SK-N-SH treated with all-trans-retinoic acid at 6 μM for 48 hours (cell line): ENCODE measurements around the gene TPH1.

Source experiments
- ATAC-seq: fragments of 200-7000 bp; cut with Tn5 transposase; 3 replicates; pipeline ENCODE4 v1.9.1; 2020; ENCODE audit warnings: mild to moderate bottlenecking, moderate library complexity
- ARNTL ChIP-seq: fragments of 450-650 bp; formaldehyde crosslinking; IDR thresholded peaks from 2 replicates; pipeline ENCODE4 v1.5.0; 2020; ENCODE audit warnings: low read depth, mild to moderate bottlenecking, moderate library complexity, borderline replicate concordance
- BACH2 ChIP-seq: fragments of 250-450 bp; sonication (Bioruptor Pico); IDR thresholded peaks from 2 replicates; pipeline ENCODE4 v1.9.0; 2021; ENCODE audit warnings: mild to moderate bottlenecking, borderline replicate concordance
- CSDC2 ChIP-seq: fragments of 250-450 bp; sonication (Bioruptor Pico); IDR thresholded peaks from 2 replicates; pipeline ENCODE4 v1.5.0; 2020; ENCODE audit warnings: mild to moderate bottlenecking, moderate library complexity
- ESRRG ChIP-seq: fragments of 250-450 bp; sonication (Bioruptor Pico); IDR thresholded peaks from 2 replicates; pipeline ENCODE4 v1.6.1; 2021; ENCODE audit warnings: mild to moderate bottlenecking
- GLIS3 ChIP-seq: fragments of 250-450 bp; sonication (Bioruptor Pico); IDR thresholded peaks from 2 replicates; pipeline ENCODE4 v1.5.0; 2020; ENCODE audit warnings: mild to moderate bottlenecking, moderate library complexity
- ISL1 ChIP-seq: fragments of 250-450 bp; sonication (Bioruptor Pico); IDR thresholded peaks from 2 replicates; pipeline ENCODE4 v2.1.2; 2022; ENCODE audit warnings: mild to moderate bottlenecking, moderate library complexity
- PPARA ChIP-seq: fragments of 250-450 bp; sonication (Bioruptor Pico); IDR thresholded peaks from 2 replicates; pipeline ENCODE4 v1.5.0; 2020; ENCODE audit warnings: mild to moderate bottlenecking, borderline replicate concordance
- RARB ChIP-seq: fragments of 250-450 bp; sonication (Bioruptor Pico); IDR thresholded peaks from 2 replicates; pipeline ENCODE4 v1.8.0; 2021; ENCODE audit warnings: mild to moderate bottlenecking, moderate library complexity
- SNAI2 ChIP-seq: fragments of 250-450 bp; sonication (Bioruptor Pico); IDR thresholded peaks from 2 replicates; pipeline ENCODE4 v1.5.0; 2020; ENCODE audit warnings: mild to moderate bottlenecking, moderate library complexity
- TCF4 ChIP-seq: fragments of 250-450 bp; sonication (Bioruptor Pico); IDR thresholded peaks from 2 replicates; pipeline ENCODE4 v1.8.0; 2021; ENCODE audit warnings: mild to moderate bottlenecking, moderate library complexity, borderline replicate concordance
- TOX ChIP-seq: fragments of 250-450 bp; sonication (Bioruptor Pico); IDR thresholded peaks from 2 replicates; pipeline ENCODE4 v1.8.0; 2021; ENCODE audit warnings: mild to moderate bottlenecking, moderate library complexity, borderline replicate concordance
- ZFP3 ChIP-seq: fragments of 250-450 bp; sonication (Bioruptor Pico); IDR thresholded peaks from 2 replicates; pipeline ENCODE4 v1.5.0; 2020; ENCODE audit warnings: mild to moderate bottlenecking, moderate library complexity
- ZFP30 ChIP-seq: fragments of 450-650 bp; formaldehyde crosslinking; IDR thresholded peaks from 2 replicates; pipeline ENCODE4 v1.5.0; 2022; ENCODE audit warnings: mild to moderate bottlenecking, moderate library complexity
- ZNF565 ChIP-seq: fragments of 450-650 bp; formaldehyde crosslinking; conservative IDR thresholded peaks from 2 replicates; pipeline ENCODE4 v1.5.0; 2020; ENCODE audit warnings: low read depth, mild to moderate bottlenecking, moderate library complexity
- ZNF70 ChIP-seq: fragments of 450-650 bp; formaldehyde crosslinking; IDR thresholded peaks from 2 replicates; pipeline ENCODE4 v1.5.0; 2020; ENCODE audit warnings: mild to moderate bottlenecking, moderate library complexity
- ZNF8 ChIP-seq: fragments of 450-650 bp; formaldehyde crosslinking; IDR thresholded peaks from 2 replicates; pipeline ENCODE4 v1.5.0; 2020; ENCODE audit warnings: mild to moderate bottlenecking, moderate library complexity
- TF ChIP-seq, protein P1 (sequence below): fragments of 250-450 bp; sonication (Bioruptor Pico); IDR thresholded peaks from 2 replicates; pipeline ENCODE4 v1.8.0; 2021; ENCODE audit warnings: low read depth, mild to moderate bottlenecking, moderate library complexity, borderline replicate concordance
- TF ChIP-seq, protein P2 (sequence below): fragments of 250-450 bp; sonication (Bioruptor Pico); IDR thresholded peaks from 2 replicates; pipeline ENCODE4 v1.8.0; 2020; ENCODE audit warnings: mild to moderate bottlenecking, moderate library complexity, borderline replicate concordance
- TF ChIP-seq, protein P3 (sequence below): fragments of 250-450 bp; sonication (Bioruptor Pico); IDR thresholded peaks from 2 replicates; pipeline ENCODE4 v1.5.1; 2021; ENCODE audit warnings: mild to moderate bottlenecking, moderate library complexity
- TF ChIP-seq, protein P4 (sequence below): fragments of 250-450 bp; sonication (Bioruptor Pico); IDR thresholded peaks from 2 replicates; pipeline ENCODE4 v1.5.0; 2020; ENCODE audit warnings: mild to moderate bottlenecking, moderate library complexity
- TF ChIP-seq, protein P5 (sequence below): fragments of 250-450 bp; sonication (Bioruptor Pico); IDR thresholded peaks from 2 replicates; pipeline ENCODE4 v1.5.1; 2020; ENCODE audit warnings: low read depth, mild to moderate bottlenecking, moderate library complexity

TPH1 gene

DNA sequence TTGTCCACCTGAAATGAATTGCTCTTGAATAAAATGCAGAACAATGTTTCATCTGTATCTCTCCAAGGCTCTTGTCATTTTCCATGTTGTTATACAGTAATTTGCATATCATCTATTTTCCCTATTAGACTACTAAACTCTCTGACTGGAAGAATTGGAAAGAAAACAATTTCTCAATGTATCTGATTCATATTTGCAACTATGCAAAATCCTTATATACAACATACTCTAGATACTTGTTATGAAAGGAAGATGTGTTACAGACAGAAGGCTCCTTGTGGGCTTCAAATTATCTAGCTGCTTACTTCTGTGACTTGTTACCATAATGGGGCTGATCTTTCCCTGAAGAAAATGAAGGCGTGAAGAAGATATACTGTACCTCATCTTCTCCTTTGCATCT, 23.6 kb downstream of the TPH1 start:
- ATAC-seq: no peak

DNA sequence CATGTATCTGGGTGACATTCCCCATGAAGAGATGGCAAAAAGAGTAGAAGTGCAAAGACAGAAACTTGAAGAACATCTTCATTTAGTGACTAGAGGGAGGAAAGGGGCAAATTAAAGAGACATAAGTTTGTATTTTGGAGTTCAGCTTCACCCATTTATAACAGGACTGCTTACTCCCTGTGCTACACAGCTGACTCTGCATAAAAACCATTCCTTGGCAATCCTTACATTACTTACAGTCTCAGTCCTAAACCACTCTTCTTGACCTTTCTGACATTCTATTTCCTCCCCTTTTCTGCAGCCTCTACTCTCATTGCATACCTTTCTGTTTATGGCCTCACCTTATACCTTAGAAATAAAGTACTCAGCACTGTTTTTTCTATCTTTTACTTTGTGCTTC, 26.4 kb downstream of the TPH1 start:
- TF ChIP-seq TCF4 (CRISPR knock-in tag) (no peak), ZNF565 (CRISPR knock-in tag) (no peak), ZFP3 (CRISPR knock-in tag) (no peak), ZNF70 (CRISPR knock-in tag) (no peak), ISL1 (CRISPR knock-in tag) (no peak), ESRRG (CRISPR knock-in tag) (no peak), RARB (CRISPR knock-in tag) (no peak), GLIS3 (CRISPR knock-in tag) (no peak), ZFP30 (CRISPR knock-in tag) (no peak), TOX (CRISPR knock-in tag) (no peak), SNAI2 (no peak), ARNTL (no peak), PPARA (no peak)
- TF ChIP-seq, protein P1, sequence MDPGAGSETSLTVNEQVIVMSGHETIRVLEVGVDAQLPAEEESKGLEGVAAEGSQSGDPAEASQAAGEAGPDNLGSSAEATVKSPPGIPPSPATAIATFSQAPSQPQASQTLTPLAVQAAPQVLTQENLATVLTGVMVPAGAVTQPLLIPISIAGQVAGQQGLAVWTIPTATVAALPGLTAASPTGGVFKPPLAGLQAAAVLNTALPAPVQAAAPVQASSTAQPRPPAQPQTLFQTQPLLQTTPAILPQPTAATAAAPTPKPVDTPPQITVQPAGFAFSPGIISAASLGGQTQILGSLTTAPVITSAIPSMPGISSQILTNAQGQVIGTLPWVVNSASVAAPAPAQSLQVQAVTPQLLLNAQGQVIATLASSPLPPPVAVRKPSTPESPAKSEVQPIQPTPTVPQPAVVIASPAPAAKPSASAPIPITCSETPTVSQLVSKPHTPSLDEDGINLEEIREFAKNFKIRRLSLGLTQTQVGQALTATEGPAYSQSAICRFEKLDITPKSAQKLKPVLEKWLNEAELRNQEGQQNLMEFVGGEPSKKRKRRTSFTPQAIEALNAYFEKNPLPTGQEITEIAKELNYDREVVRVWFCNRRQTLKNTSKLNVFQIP: no peak
- TF ChIP-seq, protein P2, sequence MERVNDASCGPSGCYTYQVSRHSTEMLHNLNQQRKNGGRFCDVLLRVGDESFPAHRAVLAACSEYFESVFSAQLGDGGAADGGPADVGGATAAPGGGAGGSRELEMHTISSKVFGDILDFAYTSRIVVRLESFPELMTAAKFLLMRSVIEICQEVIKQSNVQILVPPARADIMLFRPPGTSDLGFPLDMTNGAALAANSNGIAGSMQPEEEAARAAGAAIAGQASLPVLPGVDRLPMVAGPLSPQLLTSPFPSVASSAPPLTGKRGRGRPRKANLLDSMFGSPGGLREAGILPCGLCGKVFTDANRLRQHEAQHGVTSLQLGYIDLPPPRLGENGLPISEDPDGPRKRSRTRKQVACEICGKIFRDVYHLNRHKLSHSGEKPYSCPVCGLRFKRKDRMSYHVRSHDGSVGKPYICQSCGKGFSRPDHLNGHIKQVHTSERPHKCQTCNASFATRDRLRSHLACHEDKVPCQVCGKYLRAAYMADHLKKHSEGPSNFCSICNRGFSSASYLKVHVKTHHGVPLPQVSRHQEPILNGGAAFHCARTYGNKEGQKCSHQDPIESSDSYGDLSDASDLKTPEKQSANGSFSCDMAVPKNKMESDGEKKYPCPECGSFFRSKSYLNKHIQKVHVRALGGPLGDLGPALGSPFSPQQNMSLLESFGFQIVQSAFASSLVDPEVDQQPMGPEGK (CRISPR knock-in tag): no peak
- TF ChIP-seq, protein P3, sequence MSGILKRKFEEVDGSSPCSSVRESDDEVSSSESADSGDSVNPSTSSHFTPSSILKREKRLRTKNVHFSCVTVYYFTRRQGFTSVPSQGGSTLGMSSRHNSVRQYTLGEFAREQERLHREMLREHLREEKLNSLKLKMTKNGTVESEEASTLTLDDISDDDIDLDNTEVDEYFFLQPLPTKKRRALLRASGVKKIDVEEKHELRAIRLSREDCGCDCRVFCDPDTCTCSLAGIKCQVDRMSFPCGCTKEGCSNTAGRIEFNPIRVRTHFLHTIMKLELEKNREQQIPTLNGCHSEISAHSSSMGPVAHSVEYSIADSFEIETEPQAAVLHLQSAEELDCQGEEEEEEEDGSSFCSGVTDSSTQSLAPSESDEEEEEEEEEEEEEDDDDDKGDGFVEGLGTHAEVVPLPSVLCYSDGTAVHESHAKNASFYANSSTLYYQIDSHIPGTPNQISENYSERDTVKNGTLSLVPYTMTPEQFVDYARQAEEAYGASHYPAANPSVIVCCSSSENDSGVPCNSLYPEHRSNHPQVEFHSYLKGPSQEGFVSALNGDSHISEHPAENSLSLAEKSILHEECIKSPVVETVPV (CRISPR knock-in tag): no peak
- no peak for ATAC-seq

More for the DNA sequence above, 23.6 kb downstream of the TPH1 start:
- TF ChIP-seq TOX (CRISPR knock-in tag): no peak
- TF ChIP-seq CSDC2 (CRISPR knock-in tag): no peak
- TF ChIP-seq ESRRG (CRISPR knock-in tag): no peak
- TF ChIP-seq PPARA: no peak
- TF ChIP-seq, protein P1: no peak
- TF ChIP-seq, protein P4, sequence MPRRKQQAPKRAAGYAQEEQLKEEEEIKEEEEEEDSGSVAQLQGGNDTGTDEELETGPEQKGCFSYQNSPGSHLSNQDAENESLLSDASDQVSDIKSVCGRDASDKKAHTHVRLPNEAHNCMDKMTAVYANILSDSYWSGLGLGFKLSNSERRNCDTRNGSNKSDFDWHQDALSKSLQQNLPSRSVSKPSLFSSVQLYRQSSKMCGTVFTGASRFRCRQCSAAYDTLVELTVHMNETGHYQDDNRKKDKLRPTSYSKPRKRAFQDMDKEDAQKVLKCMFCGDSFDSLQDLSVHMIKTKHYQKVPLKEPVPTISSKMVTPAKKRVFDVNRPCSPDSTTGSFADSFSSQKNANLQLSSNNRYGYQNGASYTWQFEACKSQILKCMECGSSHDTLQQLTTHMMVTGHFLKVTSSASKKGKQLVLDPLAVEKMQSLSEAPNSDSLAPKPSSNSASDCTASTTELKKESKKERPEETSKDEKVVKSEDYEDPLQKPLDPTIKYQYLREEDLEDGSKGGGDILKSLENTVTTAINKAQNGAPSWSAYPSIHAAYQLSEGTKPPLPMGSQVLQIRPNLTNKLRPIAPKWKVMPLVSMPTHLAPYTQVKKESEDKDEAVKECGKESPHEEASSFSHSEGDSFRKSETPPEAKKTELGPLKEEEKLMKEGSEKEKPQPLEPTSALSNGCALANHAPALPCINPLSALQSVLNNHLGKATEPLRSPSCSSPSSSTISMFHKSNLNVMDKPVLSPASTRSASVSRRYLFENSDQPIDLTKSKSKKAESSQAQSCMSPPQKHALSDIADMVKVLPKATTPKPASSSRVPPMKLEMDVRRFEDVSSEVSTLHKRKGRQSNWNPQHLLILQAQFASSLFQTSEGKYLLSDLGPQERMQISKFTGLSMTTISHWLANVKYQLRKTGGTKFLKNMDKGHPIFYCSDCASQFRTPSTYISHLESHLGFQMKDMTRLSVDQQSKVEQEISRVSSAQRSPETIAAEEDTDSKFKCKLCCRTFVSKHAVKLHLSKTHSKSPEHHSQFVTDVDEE (CRISPR knock-in tag): no peak
- TF ChIP-seq ZNF8 (CRISPR knock-in tag): no peak
- TF ChIP-seq RARB (CRISPR knock-in tag): no peak
- TF ChIP-seq TCF4 (CRISPR knock-in tag): no peak
- no peak for TF ChIP-seq BACH2
- TF ChIP-seq ZNF70 (CRISPR knock-in tag): no peak
- no peak for TF ChIP-seq SNAI2
- no peak for TF ChIP-seq ZFP3 (CRISPR knock-in tag)
- TF ChIP-seq, all 23 proteins: peak for 0

DNA sequence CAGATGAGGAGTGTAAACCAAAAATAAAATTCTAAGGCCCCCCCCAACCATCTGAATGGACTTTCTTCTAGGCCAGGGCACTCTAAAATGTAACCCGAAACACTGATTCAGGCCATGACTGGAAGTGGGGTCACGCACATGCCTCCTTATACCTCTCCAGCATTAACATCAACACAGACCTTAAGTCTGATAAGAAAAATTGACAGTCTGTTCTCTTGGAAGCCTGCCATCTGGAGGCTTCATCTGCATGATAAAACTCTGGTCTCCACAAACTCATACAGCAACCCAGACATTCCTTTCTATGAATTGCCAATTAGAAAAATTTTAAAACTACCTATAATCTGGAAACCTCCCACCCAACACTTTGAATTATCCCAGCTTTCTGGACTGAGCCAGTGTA, 29.3 kb downstream of the TPH1 start:
- TF ChIP-seq, protein P1: no peak
- TF ChIP-seq ZNF8 (CRISPR knock-in tag) (no peak), TCF4 (CRISPR knock-in tag) (no peak), ZFP3 (CRISPR knock-in tag) (no peak), SNAI2 (no peak), CSDC2 (CRISPR knock-in tag) (no peak), ZFP30 (CRISPR knock-in tag) (no peak), ZNF70 (CRISPR knock-in tag) (no peak), ISL1 (CRISPR knock-in tag) (no peak), ARNTL (no peak), RARB (CRISPR knock-in tag) (no peak)
- TF ChIP-seq, protein P5, sequence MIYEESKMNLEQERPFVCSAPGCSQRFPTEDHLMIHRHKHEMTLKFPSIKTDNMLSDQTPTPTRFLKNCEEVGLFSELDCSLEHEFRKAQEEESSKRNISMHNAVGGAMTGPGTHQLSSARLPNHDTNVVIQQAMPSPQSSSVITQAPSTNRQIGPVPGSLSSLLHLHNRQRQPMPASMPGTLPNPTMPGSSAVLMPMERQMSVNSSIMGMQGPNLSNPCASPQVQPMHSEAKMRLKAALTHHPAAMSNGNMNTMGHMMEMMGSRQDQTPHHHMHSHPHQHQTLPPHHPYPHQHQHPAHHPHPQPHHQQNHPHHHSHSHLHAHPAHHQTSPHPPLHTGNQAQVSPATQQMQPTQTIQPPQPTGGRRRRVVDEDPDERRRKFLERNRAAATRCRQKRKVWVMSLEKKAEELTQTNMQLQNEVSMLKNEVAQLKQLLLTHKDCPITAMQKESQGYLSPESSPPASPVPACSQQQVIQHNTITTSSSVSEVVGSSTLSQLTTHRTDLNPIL (CRISPR knock-in tag): no peak
- TF ChIP-seq, protein P2 (CRISPR knock-in tag): no peak
- no peak for ATAC-seq
